Astrocyte (in vitro differentiated cells and primary cell): ENCODE measurements around the gene CERT1. TPM values are rescaled to one million over a fixed set of nuclear protein-coding genes. Genes with fewer than 3 reads are reported as not detected.

Source experiments
- DNase-seq: peaks from one replicate; pipeline ENCODE4 v3.0.0-alpha.2; 2010; ENCODE audit warnings: low read depth
- FAIRE-seq: peaks from 2 replicates; lab custom pipeline; 2011; peaks lifted over from hg19 to GRCh38; lab: Jason Lieb, UNC
- H2AFZ ChIP-seq: 2 replicates; pipeline ENCODE4 v1.6.0; 2012; ENCODE audit warnings: low read depth, low read length, inconsistent platforms
- H3K27ac ChIP-seq: 2 replicates; pipeline ENCODE4 v1.5.1; 2011; ENCODE audit warnings: low read depth, low read length, inconsistent platforms
- H3K27me3 ChIP-seq: 2 replicates; pipeline ENCODE4 v1.6.0; 2011; ENCODE audit warnings: low read length, inconsistent platforms; ENCODE audit not compliant: insufficient read depth
- H3K36me3 ChIP-seq: 2 replicates; pipeline ENCODE4 v1.5.1; 2011; ENCODE audit warnings: low read length, inconsistent platforms; ENCODE audit not compliant: insufficient read depth
- H3K4me1 ChIP-seq: 2 replicates; pipeline ENCODE4 v1.5.1; 2011; ENCODE audit warnings: low read length, inconsistent platforms; ENCODE audit not compliant: insufficient read depth
- H3K4me2 ChIP-seq: 2 replicates; pipeline ENCODE4 v1.6.0; 2012; ENCODE audit warnings: low read length, inconsistent platforms
- H3K4me3 ChIP-seq: 2 replicates; pipeline ENCODE4 v1.5.1; 2011; ENCODE audit warnings: low read depth, mild to moderate bottlenecking, low read length, inconsistent platforms; ENCODE audit not compliant: insufficient read depth
- H3K79me2 ChIP-seq: 2 replicates; pipeline ENCODE4 v1.6.0; 2012; ENCODE audit warnings: mild to moderate bottlenecking, low read length, inconsistent platforms; ENCODE audit not compliant: insufficient read depth
- H3K9ac ChIP-seq: 2 replicates; pipeline ENCODE4 v1.6.0; 2012; ENCODE audit warnings: mild to moderate bottlenecking, low read length, inconsistent platforms
- H3K9me3 ChIP-seq: 2 replicates; pipeline ENCODE4 v1.5.1; 2012; ENCODE audit warnings: low read depth, mild to moderate bottlenecking, low read length, inconsistent platforms; ENCODE audit not compliant: insufficient read depth
- H4K20me1 ChIP-seq: 2 replicates; pipeline ENCODE4 v1.6.0; 2012; ENCODE audit warnings: low read length, inconsistent platforms; ENCODE audit not compliant: insufficient read depth
- H3K27ac Mint-ChIP-seq: one replicate; pipeline ENCODE4 v1.8.0; 2021; ENCODE audit warnings: mild to moderate bottlenecking, mixed read lengths; ENCODE audit not compliant: unreplicated experiment
- H3K27me3 Mint-ChIP-seq: one replicate; pipeline ENCODE4 v1.8.0; 2021; ENCODE audit warnings: low read depth, mixed read lengths; ENCODE audit not compliant: unreplicated experiment
- H3K36me3 Mint-ChIP-seq: one replicate; pipeline ENCODE4 v1.8.0; 2021; ENCODE audit warnings: low read depth, mixed read lengths; ENCODE audit not compliant: unreplicated experiment
- H3K4me1 Mint-ChIP-seq: one replicate; pipeline ENCODE4 v1.8.0; 2021; ENCODE audit warnings: low read depth, mixed read lengths; ENCODE audit not compliant: unreplicated experiment
- H3K4me3 Mint-ChIP-seq: one replicate; pipeline ENCODE4 v1.8.0; 2021; ENCODE audit warnings: mild to moderate bottlenecking, moderate library complexity, mixed read lengths; ENCODE audit not compliant: unreplicated experiment
- H3K9me3 Mint-ChIP-seq: one replicate; pipeline ENCODE4 v1.8.0; 2021; ENCODE audit warnings: mild to moderate bottlenecking, mixed read lengths; ENCODE audit not compliant: unreplicated experiment
- EZH2 ChIP-seq: IDR thresholded peaks from 2 replicates; pipeline ENCODE4 v1.6.1; 2012; ENCODE audit warnings: mild to moderate bottlenecking, low read length, inconsistent platforms; ENCODE audit not compliant: insufficient read depth
- total RNA-seq: library from RNA; stranded (reverse); gene quantifications from 2 replicates; pipeline ENCODE4 v1.2.1, GENCODE V29; 2021
- TF ChIP-seq, protein P1 (sequence below): IDR thresholded peaks from 2 replicates; pipeline ENCODE4 v1.5.1; 2011; ENCODE audit warnings: low read depth, mild to moderate bottlenecking, inconsistent platforms, low read length, moderate library complexity; ENCODE audit not compliant: insufficient read depth

Gene CERT1
- total RNA-seq, 1 donor from 2014 or later: 29.6 TPM

DNA sequence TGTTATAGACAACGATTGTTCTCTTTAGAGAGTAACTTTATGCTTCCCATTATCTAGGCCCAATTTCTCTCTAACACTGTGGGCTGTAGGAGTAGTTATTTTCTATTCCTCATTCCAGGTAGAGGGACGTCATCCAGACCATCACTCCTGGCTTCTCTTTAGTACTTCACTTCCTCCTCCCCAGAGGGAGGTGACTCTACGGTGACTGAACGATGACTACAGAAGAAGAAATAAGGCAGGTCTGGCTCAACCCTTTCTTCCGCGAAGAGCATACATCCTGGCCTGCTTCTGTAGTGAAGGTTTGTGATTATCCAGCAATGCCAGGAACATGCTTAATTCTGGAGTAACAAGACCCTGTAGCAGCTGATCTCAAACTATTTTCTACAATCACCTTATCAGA, 123.6 kb downstream of the CERT1 start:
- H3K9me3 Mint-ChIP-seq: no peaks in the 10 kb centered on the region
- H2AFZ ChIP-seq: no peak overlapping the region
- no peak overlapping the region for H3K4me3 ChIP-seq
- H3K27me3 ChIP-seq: no peaks in the 10 kb centered on the region
- FAIRE-seq: no peak
- H3K4me2 ChIP-seq: no peak overlapping the region
- H3K36me3 Mint-ChIP-seq: peaks cover 8% of the 10 kb centered on the region
- H3K9me3 ChIP-seq: no peaks in the 10 kb centered on the region
- no peak overlapping the region for H3K27ac Mint-ChIP-seq
- H3K9ac ChIP-seq: no peak overlapping the region
- TF ChIP-seq, protein P1, sequence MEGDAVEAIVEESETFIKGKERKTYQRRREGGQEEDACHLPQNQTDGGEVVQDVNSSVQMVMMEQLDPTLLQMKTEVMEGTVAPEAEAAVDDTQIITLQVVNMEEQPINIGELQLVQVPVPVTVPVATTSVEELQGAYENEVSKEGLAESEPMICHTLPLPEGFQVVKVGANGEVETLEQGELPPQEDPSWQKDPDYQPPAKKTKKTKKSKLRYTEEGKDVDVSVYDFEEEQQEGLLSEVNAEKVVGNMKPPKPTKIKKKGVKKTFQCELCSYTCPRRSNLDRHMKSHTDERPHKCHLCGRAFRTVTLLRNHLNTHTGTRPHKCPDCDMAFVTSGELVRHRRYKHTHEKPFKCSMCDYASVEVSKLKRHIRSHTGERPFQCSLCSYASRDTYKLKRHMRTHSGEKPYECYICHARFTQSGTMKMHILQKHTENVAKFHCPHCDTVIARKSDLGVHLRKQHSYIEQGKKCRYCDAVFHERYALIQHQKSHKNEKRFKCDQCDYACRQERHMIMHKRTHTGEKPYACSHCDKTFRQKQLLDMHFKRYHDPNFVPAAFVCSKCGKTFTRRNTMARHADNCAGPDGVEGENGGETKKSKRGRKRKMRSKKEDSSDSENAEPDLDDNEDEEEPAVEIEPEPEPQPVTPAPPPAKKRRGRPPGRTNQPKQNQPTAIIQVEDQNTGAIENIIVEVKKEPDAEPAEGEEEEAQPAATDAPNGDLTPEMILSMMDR: no peak
- no peak for TF ChIP-seq EZH2
- no peaks in the 10 kb centered on the region for H3K79me2 ChIP-seq
- no peak overlapping the region for H3K4me3 Mint-ChIP-seq
- no peaks in the 10 kb centered on the region for H3K4me1 ChIP-seq
- no peaks in the 10 kb centered on the region for H3K36me3 ChIP-seq
- H3K27ac ChIP-seq: no peak overlapping the region
- H3K4me1 Mint-ChIP-seq: no peaks in the 10 kb centered on the region
- H4K20me1 ChIP-seq: no peaks in the 10 kb centered on the region
- H3K27me3 Mint-ChIP-seq: no peaks in the 10 kb centered on the region
- no peak for DNase-seq

GRCh38 chr5:75384218-75384617, 127.2 kb downstream of the CERT1 start:
- H3K4me1 ChIP-seq: no peaks in the 10 kb centered on the region
- H3K9me3 Mint-ChIP-seq: no peaks in the 10 kb centered on the region
- H3K36me3 Mint-ChIP-seq: peaks cover 12% of the 10 kb centered on the region
- H3K27me3 ChIP-seq: no peaks in the 10 kb centered on the region
- no peak for TF ChIP-seq EZH2
- TF ChIP-seq, protein P1: no peak
- no peak overlapping the region for H2AFZ ChIP-seq
- no peaks in the 10 kb centered on the region for H4K20me1 ChIP-seq
- no peaks in the 10 kb centered on the region for H3K27me3 Mint-ChIP-seq
- H3K27ac Mint-ChIP-seq: no peak overlapping the region
- H3K4me3 Mint-ChIP-seq: no peak overlapping the region
- no peaks in the 10 kb centered on the region for H3K4me1 Mint-ChIP-seq
- H3K36me3 ChIP-seq: peaks cover 7% of the 10 kb centered on the region
- no peak for DNase-seq
- no peaks in the 10 kb centered on the region for H3K79me2 ChIP-seq
- no peaks in the 10 kb centered on the region for H3K9me3 ChIP-seq
- no peak overlapping the region for H3K9ac ChIP-seq
- H3K4me3 ChIP-seq: no peak overlapping the region
- H3K27ac ChIP-seq: no peak overlapping the region
- FAIRE-seq: no peak
- no peak overlapping the region for H3K4me2 ChIP-seq

- no peak overlapping the region for H3K27ac Mint-ChIP-seq
- FAIRE-seq (no peak), DNase-seq (no peak)
- Histone ChIP-seq H3K27me3 (no peaks in the 10 kb centered on the region), H3K9me3 (no peaks in the 10 kb centered on the region), H3K27ac (no peak overlapping the region), H3K4me2 (no peak overlapping the region), H2AFZ (no peak overlapping the region), H3K36me3 (peaks cover 7% of the 10 kb centered on the region), H3K9ac (no peak overlapping the region), H4K20me1 (no peaks in the 10 kb centered on the region), H3K4me1 (no peaks in the 10 kb centered on the region), H3K79me2 (no peaks in the 10 kb centered on the region), H3K4me3 (no peak overlapping the region)
- peaks cover 9% of the 10 kb centered on the region for H3K36me3 Mint-ChIP-seq
- H3K9me3 Mint-ChIP-seq: no peaks in the 10 kb centered on the region
- no peaks in the 10 kb centered on the region for H3K4me1 Mint-ChIP-seq
- no peak overlapping the region for H3K4me3 Mint-ChIP-seq
- no peaks in the 10 kb centered on the region for H3K27me3 Mint-ChIP-seq
- TF ChIP-seq, protein P1: no peak
- no peak for TF ChIP-seq EZH2
These were observed 130.0 kb downstream of the CERT1 start for GRCh38 chr5:75381456-75381855.
